Measurements from ENCODE around the gene LEPR.

GRCh38 chr1:65393347-65393746, 27.1 kb upstream of the LEPR start:
- TF ChIP-seq CTCF (IDR thresholded peaks at IDR 0.05) (no peak), POLR2A (IDR thresholded peaks at IDR 0.05) (no peak)

Data from body of pancreas (tissue), 4 donors.